Measurements from ENCODE around the gene WDR70. TPM values are rescaled to one million over a fixed set of nuclear protein-coding genes. Genes with fewer than 3 reads are reported as not detected.

The WDR70 gene
- total and polyA plus RNA-seq, 2 donors (not counting 1 experiment from before 2014, with no cell fraction given): 31.4 to 34.0 TPM

DNA sequence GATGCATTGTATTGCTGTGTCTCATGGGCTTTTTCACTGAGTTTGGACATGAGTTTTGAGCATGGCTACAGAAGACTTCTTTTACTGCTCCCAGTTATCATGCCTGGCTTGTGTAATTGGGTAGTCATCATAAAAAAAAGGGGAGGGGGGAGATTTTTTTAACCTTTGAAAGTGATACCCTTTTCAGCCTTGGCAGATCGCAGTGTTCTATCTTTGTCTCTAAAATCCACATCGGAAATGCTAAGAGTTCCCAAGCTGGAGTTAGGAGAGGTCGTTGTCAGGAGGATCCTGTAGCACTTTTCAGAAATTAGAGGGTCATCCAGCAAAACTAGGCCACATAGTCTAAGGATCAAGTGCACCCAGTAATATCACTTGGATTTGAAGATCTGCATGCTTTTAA, 188.4 kb downstream of the WDR70 start:
- no peak for DNase-seq (ENCODE audit: low read depth in 2 of 2)

DNA sequence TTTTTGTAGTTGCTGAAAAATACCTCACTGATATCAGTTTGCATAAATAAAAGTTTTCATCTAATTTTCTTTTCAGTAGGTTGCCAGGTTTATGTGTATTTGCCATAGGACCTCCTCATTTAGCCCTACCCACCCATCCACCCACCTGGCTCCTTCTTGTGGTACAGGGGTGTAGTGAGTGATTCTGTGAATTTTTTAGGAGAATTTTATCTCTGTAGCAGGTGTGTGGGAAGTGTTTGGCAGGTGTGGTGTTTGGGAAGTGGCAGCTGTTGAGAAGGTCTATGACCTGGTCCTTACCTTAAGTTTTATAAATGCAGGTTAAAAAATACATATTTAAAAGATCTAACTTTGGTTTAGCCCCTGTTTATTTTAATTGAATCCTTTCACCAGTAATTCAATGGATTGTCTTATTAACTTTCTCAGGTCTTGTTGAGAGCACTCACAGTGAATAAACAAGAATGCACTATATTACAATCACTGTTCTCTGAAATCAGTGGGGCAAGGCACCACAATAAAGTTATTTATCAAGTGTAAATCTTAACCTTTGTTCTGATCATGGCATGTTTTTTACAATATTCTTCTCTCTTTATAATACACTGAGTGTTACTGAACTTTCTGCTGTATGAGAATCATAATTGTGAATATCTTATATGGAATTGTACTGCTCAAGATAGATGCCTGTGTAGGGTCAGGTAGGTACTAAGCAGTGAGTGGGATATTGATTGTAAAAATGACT, 189.1 kb downstream of the WDR70 start:
- DNase-seq (ENCODE audit: low read depth in 2 of 2): no peak
- no peaks in the 10 kb centered on the region for H3K4me1 ChIP-seq (ENCODE audit: control insufficient read depth, extremely low read depth, insufficient read depth, low read length)
- no peaks in the 10 kb centered on the region for H3K27me3 ChIP-seq (ENCODE audit: control insufficient read depth, insufficient read depth, low read length)
- H4K20me1 ChIP-seq (ENCODE audit: control insufficient read depth, extremely low read depth, insufficient read depth, low read length): no peaks in the 10 kb centered on the region
- no peak overlapping the region for H2AFZ ChIP-seq (ENCODE audit: low read length)
- H3K4me3 ChIP-seq (replicated peaks in 1 of 4; ENCODE audit: control extremely low read depth in 1 of 4, insufficient read depth in 1 of 4, low read depth in 3 of 4, low read length in 4 of 4): no peak overlapping the region
- H3K9ac ChIP-seq (ENCODE audit: insufficient read depth, low read length): no peak overlapping the region
- no peak for TF ChIP-seq EZH2 (IDR thresholded peaks at IDR 0.05; ENCODE audit: low read length, missing control alignments)
- TF ChIP-seq, protein P1, sequence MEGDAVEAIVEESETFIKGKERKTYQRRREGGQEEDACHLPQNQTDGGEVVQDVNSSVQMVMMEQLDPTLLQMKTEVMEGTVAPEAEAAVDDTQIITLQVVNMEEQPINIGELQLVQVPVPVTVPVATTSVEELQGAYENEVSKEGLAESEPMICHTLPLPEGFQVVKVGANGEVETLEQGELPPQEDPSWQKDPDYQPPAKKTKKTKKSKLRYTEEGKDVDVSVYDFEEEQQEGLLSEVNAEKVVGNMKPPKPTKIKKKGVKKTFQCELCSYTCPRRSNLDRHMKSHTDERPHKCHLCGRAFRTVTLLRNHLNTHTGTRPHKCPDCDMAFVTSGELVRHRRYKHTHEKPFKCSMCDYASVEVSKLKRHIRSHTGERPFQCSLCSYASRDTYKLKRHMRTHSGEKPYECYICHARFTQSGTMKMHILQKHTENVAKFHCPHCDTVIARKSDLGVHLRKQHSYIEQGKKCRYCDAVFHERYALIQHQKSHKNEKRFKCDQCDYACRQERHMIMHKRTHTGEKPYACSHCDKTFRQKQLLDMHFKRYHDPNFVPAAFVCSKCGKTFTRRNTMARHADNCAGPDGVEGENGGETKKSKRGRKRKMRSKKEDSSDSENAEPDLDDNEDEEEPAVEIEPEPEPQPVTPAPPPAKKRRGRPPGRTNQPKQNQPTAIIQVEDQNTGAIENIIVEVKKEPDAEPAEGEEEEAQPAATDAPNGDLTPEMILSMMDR (conservative IDR thresholded peaks at IDR 0.05 in 1 of 2, IDR thresholded peaks at IDR 0.05 in 1 of 2; ENCODE audit: low read depth in 1 of 2, low read length in 2 of 2): no peak
- no peak overlapping the region for H3K4me2 ChIP-seq (ENCODE audit: extremely low read depth, insufficient read depth, low read length)
- no peak overlapping the region for H3K27ac ChIP-seq (ENCODE audit: insufficient read depth, low read length)
- H3K36me3 ChIP-seq (ENCODE audit: control insufficient read depth, insufficient read depth, low read length): no peaks in the 10 kb centered on the region
- H3K9me3 ChIP-seq (ENCODE audit: control insufficient read depth, insufficient read depth, low read depth, low read length): no peaks in the 10 kb centered on the region
- H3K79me2 ChIP-seq (ENCODE audit: control insufficient read depth, insufficient read depth, low read length): no peaks in the 10 kb centered on the region

More for the DNA sequence above, 188.4 kb downstream of the WDR70 start:
- no peak overlapping the region for H3K4me2 ChIP-seq (ENCODE audit: extremely low read depth, insufficient read depth, low read length)
- H3K27ac ChIP-seq (ENCODE audit: insufficient read depth, low read length): no peak overlapping the region
- TF ChIP-seq, protein P1 (conservative IDR thresholded peaks at IDR 0.05 in 1 of 2, IDR thresholded peaks at IDR 0.05 in 1 of 2; ENCODE audit: low read depth in 1 of 2, low read length in 2 of 2): no peak
- TF ChIP-seq EZH2 (IDR thresholded peaks at IDR 0.05; ENCODE audit: low read length, missing control alignments): no peak
- no peaks in the 10 kb centered on the region for H3K9me3 ChIP-seq (ENCODE audit: control insufficient read depth, insufficient read depth, low read depth, low read length)
- H3K9ac ChIP-seq (ENCODE audit: insufficient read depth, low read length): no peak overlapping the region
- H3K36me3 ChIP-seq (ENCODE audit: control insufficient read depth, insufficient read depth, low read length): no peaks in the 10 kb centered on the region
- H2AFZ ChIP-seq (ENCODE audit: low read length): no peak overlapping the region
- no peaks in the 10 kb centered on the region for H3K27me3 ChIP-seq (ENCODE audit: control insufficient read depth, insufficient read depth, low read length)
- H4K20me1 ChIP-seq (ENCODE audit: control insufficient read depth, extremely low read depth, insufficient read depth, low read length): no peaks in the 10 kb centered on the region
- H3K4me3 ChIP-seq (replicated peaks in 1 of 4; ENCODE audit: control extremely low read depth in 1 of 4, insufficient read depth in 1 of 4, low read depth in 3 of 4, low read length in 4 of 4): no peak overlapping the region
- H3K4me1 ChIP-seq (ENCODE audit: control insufficient read depth, extremely low read depth, insufficient read depth, low read length): no peaks in the 10 kb centered on the region
- no peaks in the 10 kb centered on the region for H3K79me2 ChIP-seq (ENCODE audit: control insufficient read depth, insufficient read depth, low read length)

- H3K36me3 ChIP-seq (ENCODE audit: control insufficient read depth, insufficient read depth, low read length): no peaks in the 10 kb centered on the region
- peak in 1 of 2 donors; percentile 8 for DNase-seq (ENCODE audit: low read depth in 2 of 2)
- no peak overlapping the region for H3K9ac ChIP-seq (ENCODE audit: insufficient read depth, low read length)
- no peak overlapping the region for H3K4me3 ChIP-seq (replicated peaks in 1 of 4; ENCODE audit: control extremely low read depth in 1 of 4, insufficient read depth in 1 of 4, low read depth in 3 of 4, low read length in 4 of 4)
- H3K4me1 ChIP-seq (ENCODE audit: control insufficient read depth, extremely low read depth, insufficient read depth, low read length): no peaks in the 10 kb centered on the region
- TF ChIP-seq, protein P1 (conservative IDR thresholded peaks at IDR 0.05 in 1 of 2, IDR thresholded peaks at IDR 0.05 in 1 of 2; ENCODE audit: low read depth in 1 of 2, low read length in 2 of 2): no peak
- TF ChIP-seq EZH2 (IDR thresholded peaks at IDR 0.05; ENCODE audit: low read length, missing control alignments): no peak
- H3K27ac ChIP-seq (ENCODE audit: insufficient read depth, low read length): no peak overlapping the region
- H3K27me3 ChIP-seq (ENCODE audit: control insufficient read depth, insufficient read depth, low read length): no peaks in the 10 kb centered on the region
- H4K20me1 ChIP-seq (ENCODE audit: control insufficient read depth, extremely low read depth, insufficient read depth, low read length): no peaks in the 10 kb centered on the region
- no peaks in the 10 kb centered on the region for H3K79me2 ChIP-seq (ENCODE audit: control insufficient read depth, insufficient read depth, low read length)
- H3K4me2 ChIP-seq (ENCODE audit: extremely low read depth, insufficient read depth, low read length): no peak overlapping the region
- H3K9me3 ChIP-seq (ENCODE audit: control insufficient read depth, insufficient read depth, low read depth, low read length): no peaks in the 10 kb centered on the region
- H2AFZ ChIP-seq (ENCODE audit: low read length): no peak overlapping the region
Observed at GRCh38 chr5:37568893-37569292, 189.8 kb downstream of the WDR70 start.

Data from fibroblast of lung (primary cell).